Myometrial cell (primary cell): ENCODE measurements around the gene TPST2. TPM values are rescaled to one million over a fixed set of nuclear protein-coding genes. Genes with fewer than 3 reads are reported as not detected.

Source experiments
- total RNA-seq: library from RNA; depleted of rRNA; stranded (reverse); fragments of >200 nt; gene quantifications from 2 replicates; pipeline ENCODE4 v1.2.3, GENCODE V29; 2015

Gene TPST2
- 28.4 and 29.7 TPM in 2 replicates for total RNA-seq

GRCh38 chr22:26589845-26590736, at the start of gene TPST2:
TSS of gene TPST2 (minus strand) at chr22:26590132. CDS start at chr22:26541630, 48,502 bp downstream.

DNA sequence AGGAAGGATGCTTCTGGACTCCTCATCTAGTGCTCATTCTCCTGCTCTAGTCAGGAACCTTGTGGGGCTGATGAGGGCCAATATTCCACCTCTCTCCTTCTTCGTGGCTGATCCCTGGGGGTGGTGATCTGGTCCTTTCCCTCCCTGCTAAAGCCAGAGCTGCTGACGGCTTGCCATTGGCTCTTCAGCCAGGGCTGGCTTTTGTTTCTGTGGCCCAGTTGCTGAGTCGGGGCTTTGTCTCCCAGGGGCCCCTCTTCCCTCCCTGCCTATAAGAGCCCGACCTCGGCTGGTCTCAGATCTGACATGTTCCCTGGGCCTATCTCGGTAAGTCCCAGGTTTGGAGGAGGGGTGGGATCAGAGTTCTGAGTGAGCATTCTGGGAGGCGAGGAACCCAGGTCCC, 31.7 kb upstream of the TPST2 start, which contains the start of gene CRYBA4:
Gene CRYBA4, plus strand, starts transcription at position 301 of the 400 bp plus-strand sequence. CDS start 634 bp downstream, outside the sequence.

DNA sequence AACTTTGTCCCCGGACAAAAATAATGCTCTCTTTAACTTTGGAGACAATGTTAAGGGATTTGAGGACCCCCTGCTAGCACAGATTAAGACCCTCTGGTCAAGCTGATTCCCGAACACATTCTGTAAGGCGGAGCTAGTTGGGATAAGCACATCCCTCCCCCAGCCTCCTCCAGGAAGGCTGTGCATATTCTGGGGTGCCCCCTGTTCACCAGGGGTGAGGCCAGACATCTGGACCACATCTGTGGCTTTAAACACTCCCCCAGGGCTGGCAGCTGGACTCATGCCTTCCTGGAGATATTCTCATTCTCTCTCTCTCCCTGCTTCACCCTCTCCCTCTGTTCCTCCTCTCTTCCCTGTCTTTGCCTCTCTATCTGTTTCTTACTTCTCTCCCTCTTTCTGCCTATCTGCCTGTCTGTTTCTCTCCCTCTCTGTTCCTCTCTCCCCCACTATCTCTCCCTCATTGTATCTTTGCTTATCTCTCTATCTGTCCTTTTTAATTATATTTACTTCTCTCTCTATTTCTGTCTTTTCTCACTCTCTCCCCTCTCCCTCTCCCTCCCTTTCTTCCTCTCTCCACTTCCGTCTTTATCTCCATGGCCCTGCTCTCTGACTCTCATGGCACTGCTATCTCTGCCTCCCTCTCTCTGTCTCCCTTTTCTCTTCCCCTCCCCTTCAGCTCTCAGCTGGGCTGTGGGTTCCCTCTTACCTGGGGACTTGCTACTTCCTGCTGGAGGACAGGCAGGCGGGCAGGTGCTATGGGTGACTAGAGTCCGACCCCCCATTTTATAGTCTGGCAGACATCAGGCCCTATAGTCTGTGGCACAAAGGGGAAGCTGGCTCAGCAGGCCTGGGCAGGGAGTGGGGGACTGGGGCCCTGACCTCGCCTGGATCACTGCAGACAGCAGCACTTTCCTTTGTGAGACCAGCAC, 27.6 kb upstream of the TPST2 start, which contains the start of gene CRYBB1:
Gene CRYBB1, minus strand, starts transcription at position 757 of the 929 bp plus-strand sequence. CDS start 1,708 bp downstream, outside the sequence.

DNA sequence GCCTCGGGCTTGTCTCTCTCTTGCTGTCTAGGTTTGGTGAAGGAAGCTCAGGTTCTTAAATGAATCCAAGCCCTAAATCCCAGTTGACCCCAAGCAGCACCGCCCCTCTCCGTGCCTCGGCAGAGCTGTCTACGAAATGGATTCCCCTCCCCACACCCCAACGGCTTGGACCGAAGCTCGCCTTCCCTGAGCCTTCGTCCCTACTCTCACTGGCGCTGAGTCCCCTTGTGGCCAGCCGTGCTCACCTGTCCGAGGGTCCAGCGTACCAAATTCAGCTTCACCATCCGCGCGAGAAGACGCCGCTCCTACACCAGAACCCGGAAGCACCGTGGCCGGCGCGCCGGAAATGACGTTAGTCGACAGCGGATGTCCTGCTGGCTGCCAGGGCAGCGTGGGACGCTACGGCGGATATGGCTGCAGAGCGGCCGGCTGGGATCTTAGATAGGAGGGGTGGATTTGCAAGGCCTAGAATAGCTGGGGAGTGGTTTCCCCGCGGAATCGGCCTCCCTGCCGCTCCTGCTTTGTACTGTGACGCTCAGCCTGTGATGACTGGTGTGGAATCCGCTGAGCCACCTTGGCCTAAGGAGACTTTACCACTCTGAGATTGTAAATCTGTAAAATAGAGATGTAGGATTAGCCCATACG, 77.7 kb downstream of the TPST2 start, which contains the start of gene TFIP11:
Gene TFIP11, minus strand, starts transcription at position 325 of the 645 bp plus-strand sequence. CDS start 2,201 bp downstream, outside the sequence.

GRCh38 chr22:26483439-26484359, 106.2 kb downstream of the TPST2 start, which contains the start of the genes HPS4 and SRRD:
TSS of gene HPS4 (minus strand) at chr22:26483783. CDS start at chr22:26481762, 2,021 bp downstream.
TSS of gene SRRD (plus strand) at chr22:26483877. CDS start at chr22:26483891, 14 bp downstream.

Other genes starting within 250 kb of the TPST2 start
- gene ASPHD2, start 160.9 kb downstream of the TPST2 start, total RNA-seq, result 0.86 and 0.89 TPM in 2 replicates
- gene HPS4, start 106.3 kb downstream of the TPST2 start, total RNA-seq, result 12.4 and 22.0 TPM in 2 replicates
- 13.0 and 26.6 TPM in 2 replicates for gene SRRD, start 106.3 kb downstream of the TPST2 start, total RNA-seq
- gene TFIP11, start 77.7 kb downstream of the TPST2 start, total RNA-seq, result 22.5 and 35.8 TPM in 2 replicates
- not detected in 2 replicates for gene CRYBB1, start 27.9 kb upstream of the TPST2 start, total RNA-seq
- gene CRYBA4, start 31.8 kb upstream of the TPST2 start, total RNA-seq, result not detected in 2 replicates
- gene MIAT, start 67.5 kb upstream of the TPST2 start, total RNA-seq, result 0.18 and 0.86 TPM in 2 replicates